ENCODE measurements around the gene SNX9.

DNA sequence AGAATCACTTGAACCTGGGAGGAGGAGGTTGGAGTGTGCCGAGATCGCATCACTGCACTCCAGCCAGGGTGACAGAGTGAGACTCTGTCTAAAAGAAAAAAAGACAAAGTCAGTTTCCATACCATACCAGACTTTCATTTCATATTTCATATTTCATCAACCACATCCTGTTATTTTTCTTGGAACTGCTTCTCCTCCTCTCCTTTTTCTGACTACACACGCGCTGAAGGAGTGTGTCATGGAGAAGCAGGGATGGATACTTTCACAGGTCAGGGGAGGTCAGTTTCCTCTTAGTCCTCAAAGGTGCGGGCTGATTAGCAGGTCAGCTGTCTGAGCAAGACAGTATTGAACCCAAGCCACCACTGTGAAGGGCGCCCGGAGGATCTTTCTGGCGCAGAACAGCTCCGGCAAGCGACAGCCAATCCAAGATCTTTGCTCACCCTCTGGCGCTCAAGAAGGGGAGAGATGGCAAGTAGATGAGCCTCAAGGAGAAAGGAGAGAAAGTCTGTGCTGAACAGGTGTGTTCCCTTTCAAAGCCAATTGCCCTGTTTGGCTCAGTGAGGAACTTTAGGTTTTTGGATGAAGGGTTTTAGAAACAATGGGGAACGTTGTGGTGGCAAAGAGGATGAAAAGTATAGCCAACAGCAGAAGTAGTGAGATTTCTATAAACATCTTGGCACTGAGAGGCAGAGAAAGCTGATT, 139.7 kb downstream of the SNX9 start:
- TF ChIP-seq, protein P1, sequence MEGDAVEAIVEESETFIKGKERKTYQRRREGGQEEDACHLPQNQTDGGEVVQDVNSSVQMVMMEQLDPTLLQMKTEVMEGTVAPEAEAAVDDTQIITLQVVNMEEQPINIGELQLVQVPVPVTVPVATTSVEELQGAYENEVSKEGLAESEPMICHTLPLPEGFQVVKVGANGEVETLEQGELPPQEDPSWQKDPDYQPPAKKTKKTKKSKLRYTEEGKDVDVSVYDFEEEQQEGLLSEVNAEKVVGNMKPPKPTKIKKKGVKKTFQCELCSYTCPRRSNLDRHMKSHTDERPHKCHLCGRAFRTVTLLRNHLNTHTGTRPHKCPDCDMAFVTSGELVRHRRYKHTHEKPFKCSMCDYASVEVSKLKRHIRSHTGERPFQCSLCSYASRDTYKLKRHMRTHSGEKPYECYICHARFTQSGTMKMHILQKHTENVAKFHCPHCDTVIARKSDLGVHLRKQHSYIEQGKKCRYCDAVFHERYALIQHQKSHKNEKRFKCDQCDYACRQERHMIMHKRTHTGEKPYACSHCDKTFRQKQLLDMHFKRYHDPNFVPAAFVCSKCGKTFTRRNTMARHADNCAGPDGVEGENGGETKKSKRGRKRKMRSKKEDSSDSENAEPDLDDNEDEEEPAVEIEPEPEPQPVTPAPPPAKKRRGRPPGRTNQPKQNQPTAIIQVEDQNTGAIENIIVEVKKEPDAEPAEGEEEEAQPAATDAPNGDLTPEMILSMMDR (IDR thresholded peaks at IDR 0.05; ENCODE audit: low read depth, low read length) = no peak
- TF ChIP-seq EZH2phosphoT487 (IDR thresholded peaks at IDR 0.05; ENCODE audit: low read depth) = no peak

Measured in OCI-LY3 (cell line).